ENCODE results near the gene CCNYL1. TPM values are rescaled to one million over a fixed set of nuclear protein-coding genes. Genes with fewer than 3 reads are reported as not detected.

The CCNYL1 gene
- total and polyA plus RNA-seq, 2 donors (not counting 1 experiment from before 2014, with no cell fraction given) = 8.8 to 18.4 TPM

- H2AFZ ChIP-seq (ENCODE audit: low read length) = no peak overlapping the region
These were observed 4.2 kb upstream of the CCNYL1 start for GRCh38 chr2:207706936-207707860.

DNA sequence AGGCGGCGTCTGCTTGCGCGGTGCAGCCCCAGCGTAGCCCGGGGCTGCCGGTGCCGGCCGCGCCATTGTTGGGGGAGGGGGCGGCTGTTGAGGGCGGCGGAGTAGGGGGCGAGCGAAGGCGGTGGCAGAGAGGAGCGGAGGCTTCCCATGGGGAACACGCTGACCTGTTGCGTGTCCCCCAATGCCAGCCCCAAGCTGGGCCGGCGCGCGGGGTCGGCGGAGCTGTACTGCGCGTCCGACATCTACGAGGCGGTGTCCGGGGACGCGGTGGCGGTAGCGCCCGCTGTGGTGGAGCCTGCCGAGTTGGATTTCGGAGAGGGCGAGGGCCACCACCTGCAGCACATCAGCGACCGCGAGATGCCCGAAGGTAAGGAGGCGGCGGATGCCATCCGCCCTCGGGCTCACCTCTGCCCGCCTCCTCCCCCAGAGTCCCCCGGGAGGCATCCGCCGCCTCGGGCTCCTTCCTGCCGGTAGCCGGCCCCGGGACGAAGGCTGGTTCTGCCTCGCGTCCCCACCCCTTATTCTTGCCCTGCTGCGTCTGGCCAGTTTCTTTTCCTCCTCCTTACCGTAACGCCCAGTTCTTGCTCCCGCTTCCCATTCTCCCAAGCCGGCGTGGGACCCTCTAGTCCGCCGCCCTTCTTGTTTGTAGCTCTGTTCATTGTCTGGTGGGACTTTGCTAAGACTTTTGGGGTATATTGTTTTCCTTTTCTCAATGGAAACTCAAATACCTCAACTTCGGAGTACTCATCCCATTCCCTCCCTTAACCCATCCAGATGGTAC, 500 bp downstream of the CCNYL1 start:
- peaks cover 2% of the 10 kb centered on the region for H3K79me2 ChIP-seq (ENCODE audit: control insufficient read depth, insufficient read depth, low read length)
- H3K27me3 ChIP-seq (ENCODE audit: control insufficient read depth, insufficient read depth, low read length) = no peaks in the 10 kb centered on the region
- peak; percentile 33 to 41 for DNase-seq (ENCODE audit: low read depth in 2 of 2)

More at GRCh38 chr2:207706936-207707860, 4.2 kb upstream of the CCNYL1 start:
- H3K9ac ChIP-seq (ENCODE audit: insufficient read depth, low read length) = no peak overlapping the region
- H3K4me3 ChIP-seq (replicated peaks in 1 of 4; ENCODE audit: control extremely low read depth in 1 of 4, insufficient read depth in 1 of 4, low read depth in 3 of 4, low read length in 4 of 4) = no peak overlapping the region
- H3K4me2 ChIP-seq (ENCODE audit: extremely low read depth, insufficient read depth, low read length) = no peak overlapping the region
- DNase-seq (ENCODE audit: low read depth in 2 of 2) = no peak
- no peak overlapping the region for H3K27ac ChIP-seq (ENCODE audit: insufficient read depth, low read length)
- H3K27me3 ChIP-seq (ENCODE audit: control insufficient read depth, insufficient read depth, low read length) = no peaks in the 10 kb centered on the region
- H3K79me2 ChIP-seq (ENCODE audit: control insufficient read depth, insufficient read depth, low read length) = no peaks in the 10 kb centered on the region
- no peaks in the 10 kb centered on the region for H3K4me1 ChIP-seq (ENCODE audit: control insufficient read depth, extremely low read depth, insufficient read depth, low read length)
- H3K36me3 ChIP-seq (ENCODE audit: control insufficient read depth, insufficient read depth, low read length) = no peaks in the 10 kb centered on the region
- TF ChIP-seq CTCF (conservative IDR thresholded peaks at IDR 0.05 in 1 of 2, IDR thresholded peaks at IDR 0.05 in 1 of 2; ENCODE audit: low read depth in 1 of 2, low read length in 2 of 2) = no peak
- TF ChIP-seq EZH2 (IDR thresholded peaks at IDR 0.05; ENCODE audit: low read length, missing control alignments) = no peak
- no peaks in the 10 kb centered on the region for H3K9me3 ChIP-seq (ENCODE audit: control insufficient read depth, insufficient read depth, low read depth, low read length)
- no peaks in the 10 kb centered on the region for H4K20me1 ChIP-seq (ENCODE audit: control insufficient read depth, extremely low read depth, insufficient read depth, low read length)

More for the DNA sequence above, 500 bp downstream of the CCNYL1 start:
- Histone ChIP-seq H3K4me2 (ENCODE audit: extremely low read depth, insufficient read depth, low read length) (peak overlapping the region; percentile 82), H4K20me1 (ENCODE audit: control insufficient read depth, extremely low read depth, insufficient read depth, low read length) (no peaks in the 10 kb centered on the region), H3K4me1 (ENCODE audit: control insufficient read depth, extremely low read depth, insufficient read depth, low read length) (no peaks in the 10 kb centered on the region), H3K27ac (ENCODE audit: insufficient read depth, low read length) (peak overlapping the region; percentile 74), H3K9ac (ENCODE audit: insufficient read depth, low read length) (peak overlapping the region; percentile 80), H3K36me3 (ENCODE audit: control insufficient read depth, insufficient read depth, low read length) (no peaks in the 10 kb centered on the region), H3K9me3 (ENCODE audit: control insufficient read depth, insufficient read depth, low read depth, low read length) (no peaks in the 10 kb centered on the region), H3K4me3 (replicated peaks in 1 of 4; ENCODE audit: control extremely low read depth in 1 of 4, insufficient read depth in 1 of 4, low read depth in 3 of 4, low read length in 4 of 4) (peak overlapping the region; percentile 75 to 89 (median 80)), H2AFZ (ENCODE audit: low read length) (peak overlapping the region; percentile 73)
- no peak for TF ChIP-seq EZH2 (IDR thresholded peaks at IDR 0.05; ENCODE audit: low read length, missing control alignments)
- no peak for TF ChIP-seq CTCF (conservative IDR thresholded peaks at IDR 0.05 in 1 of 2, IDR thresholded peaks at IDR 0.05 in 1 of 2; ENCODE audit: low read depth in 1 of 2, low read length in 2 of 2)

Data from fibroblast of lung (primary cell).